ENCODE data around the gene LFNG.

The LFNG gene

GRCh38 chr7:2504128-2504888, 15.3 kb upstream of the LFNG start:
- DNase-seq: no peak

GRCh38 chr7:2504889-2505375, 14.6 kb upstream of the LFNG start:
- DNase-seq: no peak

- no peak for DNase-seq
These were observed 14.2 kb upstream of the LFNG start for GRCh38 chr7:2505401-2505800.

GRCh38 chr7:2507208-2507916, 12.2 kb upstream of the LFNG start:
- no peak for DNase-seq

GRCh38 chr7:2507917-2508306, 11.7 kb upstream of the LFNG start:
- DNase-seq: no peak

- DNase-seq: peak; percentile 85
These were observed 11.0 kb upstream of the LFNG start for GRCh38 chr7:2508327-2509215.

DNA sequence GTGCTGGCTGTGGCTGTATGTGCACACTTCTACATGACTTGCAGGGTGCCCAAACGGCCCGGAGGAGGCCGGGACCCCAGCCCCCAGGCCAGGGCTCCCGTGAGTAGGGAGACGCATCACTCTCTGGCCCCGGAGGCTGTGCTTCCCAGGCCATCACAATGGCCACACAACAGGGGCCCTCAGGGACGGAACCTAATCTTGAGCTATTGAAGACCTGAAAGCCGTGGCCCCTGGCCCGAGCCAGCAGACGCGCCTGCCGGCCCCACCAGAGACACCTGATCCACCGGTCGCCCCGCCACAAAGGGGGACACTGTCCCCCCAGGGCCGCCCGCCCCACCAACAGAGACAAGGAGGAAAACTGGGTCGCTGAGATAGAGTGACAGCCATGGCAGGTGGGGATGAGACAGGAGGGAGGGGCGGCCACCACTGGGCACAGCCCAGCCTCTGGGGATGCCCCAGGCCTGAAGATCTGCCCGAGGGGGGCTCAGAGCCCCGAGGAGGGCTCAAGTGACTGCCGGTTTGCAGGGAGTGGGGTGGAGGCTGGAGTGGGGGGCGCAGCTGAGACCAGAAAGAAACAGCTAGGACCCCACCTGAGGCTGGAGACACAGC, 10.2 kb upstream of the LFNG start:
- DNase-seq: no peak

DNA sequence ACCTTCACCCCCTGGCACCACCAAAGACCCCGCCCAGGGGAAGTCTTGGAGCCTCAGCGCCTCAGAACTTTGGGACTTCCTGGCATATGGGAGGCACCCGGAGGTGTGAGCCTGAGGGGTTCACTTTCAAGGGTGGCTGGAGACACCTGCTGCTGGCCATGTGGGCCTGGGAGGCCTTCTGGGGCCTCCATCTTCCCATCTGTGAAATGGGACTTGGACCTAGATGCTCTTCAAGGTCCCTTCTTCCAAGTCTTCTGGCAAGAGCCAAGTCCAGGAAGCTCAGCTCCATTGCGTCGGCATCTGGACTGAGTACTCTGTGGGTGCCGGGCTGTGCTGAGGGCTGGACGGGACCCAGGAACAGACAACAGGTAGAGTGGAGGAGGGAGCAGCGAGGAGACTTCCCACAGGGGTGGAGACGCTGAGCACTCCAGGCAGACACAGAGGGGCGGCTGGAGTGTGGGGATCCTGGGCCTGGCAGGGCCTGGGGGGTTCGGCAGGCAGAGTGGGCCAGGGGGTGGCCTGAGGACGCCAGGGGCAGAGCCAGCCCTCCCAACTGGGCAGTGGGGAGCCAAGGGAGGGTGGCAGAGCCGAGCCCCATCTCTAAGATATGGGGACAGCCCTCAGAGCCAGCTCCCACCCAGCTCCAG, 9.3 kb upstream of the LFNG start:
- no peak for DNase-seq

DNA sequence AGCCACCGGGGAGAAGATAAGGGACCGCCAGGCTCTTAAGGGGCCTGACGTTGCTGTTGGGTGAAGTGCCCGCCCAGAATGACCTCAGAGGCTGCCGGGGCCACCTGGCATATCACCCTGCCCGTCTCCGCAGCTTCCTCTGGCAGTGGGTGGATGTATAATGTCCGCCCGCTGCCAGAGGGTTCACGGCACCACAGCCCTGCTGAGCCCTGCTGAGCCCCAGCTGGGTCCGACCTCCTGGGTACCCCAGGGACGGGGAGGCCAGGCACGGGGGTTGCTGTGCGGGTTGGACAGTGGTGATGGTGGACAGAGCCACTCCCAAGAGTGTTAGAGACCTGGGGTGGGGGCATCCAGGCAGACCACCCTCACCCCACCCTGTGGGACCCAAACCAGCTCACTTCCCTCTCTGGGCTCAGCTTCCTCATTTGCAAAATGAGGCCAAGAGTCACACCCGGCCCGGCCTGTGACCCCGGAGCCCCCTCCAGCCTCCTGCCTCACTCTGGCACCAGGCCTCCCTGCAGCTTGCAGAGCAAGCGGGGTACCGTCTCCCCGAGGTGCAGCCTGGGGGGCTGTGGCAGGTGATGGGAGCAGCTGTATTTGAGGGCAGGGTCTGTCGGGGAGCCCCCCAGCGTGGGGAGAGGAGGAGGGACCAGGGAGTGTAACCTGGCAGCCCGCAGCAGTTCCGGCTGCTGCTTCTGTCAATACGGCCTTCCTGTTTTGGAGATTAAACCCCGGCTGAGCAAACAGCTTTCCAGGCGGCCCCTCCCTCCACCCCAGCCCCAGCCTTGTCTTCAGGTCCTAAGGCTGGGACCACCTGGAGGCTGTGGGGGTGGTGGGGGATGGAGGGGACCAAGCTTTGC, 8.4 kb upstream of the LFNG start:
- DNase-seq: peak; percentile 69

DNA sequence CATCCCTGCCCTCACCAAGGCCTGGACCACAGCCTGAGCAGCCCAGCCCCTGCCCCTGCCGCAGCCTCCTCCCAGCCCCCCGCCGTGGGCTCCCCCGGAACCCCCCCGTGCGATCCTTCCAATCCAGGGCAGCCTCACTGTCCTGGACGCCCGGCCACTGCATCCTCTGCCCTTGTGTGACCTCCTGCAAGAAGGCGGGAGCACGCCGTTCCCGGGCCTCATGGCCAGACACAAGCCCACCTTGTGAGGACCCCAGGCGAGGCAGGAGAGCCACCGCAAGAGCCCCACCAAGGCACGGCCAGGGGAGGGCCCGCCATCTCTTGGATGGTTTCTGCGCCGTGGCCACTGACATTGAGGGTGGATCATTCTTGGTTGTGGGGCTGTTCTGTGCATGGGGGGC, 7.8 kb upstream of the LFNG start:
- DNase-seq: no peak

DNA sequence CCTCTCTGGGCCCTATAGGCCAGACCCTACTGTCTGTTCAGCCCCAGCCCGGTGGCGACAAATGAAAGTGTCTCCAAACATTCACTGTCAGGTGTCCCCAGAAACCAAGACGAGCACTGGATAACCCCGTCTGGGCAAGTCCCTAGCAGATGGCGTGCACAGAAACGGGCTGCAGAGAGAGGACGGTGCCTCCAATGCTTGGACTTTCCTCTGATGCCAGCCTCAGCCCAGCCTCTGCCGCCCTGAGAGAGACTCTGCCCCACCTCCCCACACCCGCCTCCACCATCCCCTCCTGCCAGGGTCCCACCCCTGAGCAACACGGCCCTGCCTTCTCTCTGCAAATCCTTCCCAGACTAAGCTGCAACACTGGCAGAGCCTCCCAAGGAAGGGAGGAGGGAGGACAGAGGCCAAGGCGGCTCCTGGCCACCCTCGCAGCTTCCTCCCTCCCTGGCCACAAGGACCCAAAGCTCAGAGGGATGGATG, 7.4 kb upstream of the LFNG start:
- peak; percentile 43 for DNase-seq

DNA sequence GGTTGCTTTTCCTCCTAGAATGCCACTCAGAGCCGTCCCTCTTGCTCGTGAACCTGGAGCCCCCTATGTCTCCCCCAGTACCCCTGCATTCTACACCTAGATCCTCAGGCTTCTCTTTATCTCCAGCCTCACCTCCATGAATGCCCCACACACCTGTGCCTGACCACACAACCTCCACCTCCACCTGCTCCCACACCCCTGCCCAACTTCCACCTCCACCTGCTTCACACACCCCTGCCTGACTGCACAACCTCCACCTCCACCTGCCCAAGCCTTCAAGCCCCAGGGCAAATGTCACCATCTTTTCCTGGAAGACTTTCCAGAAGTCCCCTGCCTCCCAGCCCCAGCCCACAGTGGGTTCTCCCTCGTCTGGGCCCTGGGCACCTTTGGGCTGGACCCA, 6.9 kb upstream of the LFNG start:
- DNase-seq: no peak

GRCh38 chr7:2513702-2514101, 5.9 kb upstream of the LFNG start:
- DNase-seq: no peak

GRCh38 chr7:2514473-2515423, 4.8 kb upstream of the LFNG start:
- DNase-seq: no peak

DNA sequence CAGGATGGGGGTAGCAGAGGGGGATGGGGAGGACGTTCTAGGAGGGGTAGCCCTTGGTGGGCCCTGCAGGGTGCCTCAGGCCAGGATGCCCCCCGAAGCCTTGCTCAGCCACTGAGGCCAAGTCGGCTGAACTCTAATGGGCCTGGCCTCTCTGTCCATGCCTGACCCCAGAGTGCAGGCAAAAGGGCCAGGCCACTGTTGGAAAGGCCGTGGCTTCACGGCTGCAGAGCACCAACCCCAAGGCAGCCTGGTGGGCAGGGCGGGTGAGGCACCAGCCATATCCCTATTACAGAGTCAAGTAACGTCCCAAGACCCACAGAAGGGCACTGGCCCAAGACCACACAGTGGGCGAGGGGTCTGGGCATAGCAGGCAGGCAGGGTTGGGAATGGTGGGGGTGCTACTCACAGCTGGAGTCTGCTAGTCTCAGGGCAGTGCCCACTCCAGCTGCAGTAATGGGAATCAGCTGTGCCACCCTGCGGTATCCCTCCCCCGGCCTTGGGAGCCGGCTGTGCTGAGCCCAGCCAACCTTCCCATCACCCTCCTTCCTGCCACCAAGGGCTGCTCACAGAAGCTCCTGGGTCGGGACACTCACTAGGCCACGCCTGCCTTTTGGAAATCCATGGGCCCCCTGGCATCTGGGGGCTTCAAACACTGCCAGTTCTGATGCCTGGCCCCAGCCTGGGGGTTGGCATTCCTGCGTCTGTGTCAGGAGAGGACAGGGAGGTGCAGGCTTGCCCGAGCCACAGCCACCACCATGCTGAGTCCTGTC, 4.0 kb upstream of the LFNG start:
- DNase-seq: no peak

DNA sequence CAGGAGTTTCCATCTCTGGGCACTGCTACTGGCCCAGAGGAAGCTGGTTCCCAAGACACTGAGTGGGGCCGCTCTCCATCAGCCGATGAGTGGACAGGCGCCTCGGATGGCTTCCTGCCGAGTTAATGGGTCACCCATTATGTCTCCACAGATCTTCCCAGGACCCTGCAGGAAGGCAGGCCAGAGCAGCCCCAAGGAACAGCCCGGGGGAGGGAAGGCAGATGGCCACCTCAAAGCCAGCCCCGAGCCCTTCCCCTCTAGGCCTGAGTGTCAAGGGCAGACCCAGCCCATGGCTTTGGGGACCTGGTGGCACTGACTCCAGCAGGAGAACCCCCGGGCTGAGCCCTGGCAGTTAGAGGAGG, 3.4 kb upstream of the LFNG start:
- DNase-seq: no peak

- no peak for DNase-seq
These were observed 2.5 kb upstream of the LFNG start for GRCh38 chr7:2517026-2517425.

DNA sequence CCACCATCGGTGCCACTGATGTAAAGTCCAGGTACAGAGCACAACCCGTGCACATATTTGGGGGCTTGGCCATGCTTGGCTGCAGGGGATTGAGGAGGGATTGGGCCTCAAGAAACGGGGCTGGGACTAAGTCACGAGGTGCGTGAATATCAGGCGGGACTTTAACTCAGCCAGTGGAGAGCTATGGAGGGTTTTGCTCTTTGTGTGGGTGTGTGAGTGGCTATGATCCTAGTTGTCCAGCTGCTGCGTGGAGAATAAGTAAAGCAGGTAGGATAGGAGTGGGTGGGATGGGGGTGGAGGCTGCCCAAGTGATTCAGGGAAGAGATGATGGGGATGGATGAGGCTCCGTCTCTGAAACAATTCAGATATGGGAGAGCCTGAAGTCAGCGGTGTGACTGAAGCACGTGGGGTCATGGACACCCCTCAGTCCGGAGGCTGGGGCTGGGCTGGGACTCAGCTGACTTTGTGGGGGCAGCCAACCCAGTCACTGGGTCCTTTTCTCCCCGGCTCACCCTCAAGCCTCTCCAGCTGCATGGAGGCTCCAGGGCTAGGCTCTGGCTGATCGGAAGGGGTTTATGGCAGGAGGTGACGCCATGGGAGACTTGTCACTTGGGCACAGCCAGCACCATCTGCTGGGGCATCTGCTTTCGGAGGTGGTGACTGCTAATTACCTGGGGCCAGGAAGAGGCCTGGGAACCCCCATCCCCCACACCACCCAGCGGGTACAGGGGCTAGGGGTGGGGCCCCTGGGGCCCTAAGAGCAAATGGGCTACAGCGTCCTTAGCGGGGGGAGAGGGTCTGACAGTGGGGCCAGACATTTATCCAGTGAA, 1.7 kb upstream of the LFNG start:
- no peak for DNase-seq

Measured in CD4-positive, alpha-beta T cell treated with Interleukin-17A for 1 hour (primary cell).